Esophagus squamous epithelium (tissue), 5 donors: ENCODE results near the gene AIF1. TPM values are rescaled to one million over a fixed set of nuclear protein-coding genes. Genes with fewer than 3 reads are reported as not detected.

Experiments
- DNase-seq: peaks from one replicate; lab custom pipeline; 2025; lab: John Stamatoyannopoulos, UW
- H3K27ac ChIP-seq, 4 donors: fragments of 200-600 bp; sonication (generic); one replicate each; pipeline ENCODE4 v1.5.1; 2016 to 2019; ENCODE audit warnings: mild to moderate bottlenecking in 1 of 4
- H3K27me3 ChIP-seq, 4 donors: fragments of 200-600 bp; sonication (generic); 1 replicate in 3 of 4; 2 replicates in 1 of 4; pipeline versions ENCODE4 v1.5.1 to v1.6.0; 2017 to 2021; ENCODE audit warnings: antibody characterized with exemption in 1 of 4
- H3K36me3 ChIP-seq, 3 donors: fragments of 200-600 bp; sonication (generic); one replicate each; pipeline ENCODE4 v1.5.1; 2016 to 2019
- H3K4me1 ChIP-seq, 3 donors: fragments of 200-600 bp; sonication (generic); one replicate each; pipeline ENCODE4 v1.5.1; 2017 to 2019
- H3K4me3 ChIP-seq, 4 donors: fragments of 200-600 bp; sonication (generic); 1 replicate in 3 of 4; 2 replicates in 1 of 4; pipeline ENCODE4 v1.5.1; 2016 to 2019; ENCODE audit warnings: mild to moderate bottlenecking in 2 of 4, moderate library complexity in 1 of 4
- H3K9me3 ChIP-seq, 3 donors: fragments of 200-600 bp; sonication (generic); one replicate each; pipeline ENCODE4 v1.5.1; 2016 to 2019
- POLR2A ChIP-seq, 4 donors: fragments of 450-650 bp; IDR thresholded peaks; one replicate each; pipeline ENCODE4 v1.6.1; 2017; ENCODE audit warnings: antibody characterized with exemption in 4 of 4, mild to moderate bottlenecking in 4 of 4, moderate library complexity in 3 of 4
- WGBS, 2 donors: methylation state at CpG; one replicate each; pipeline ENCODE4 v1.1.5; 2018; 5-methylcytosine and 5-hydroxymethylcytosine counted together
- intact Hi-C: fragments of 100-400 bp; cut with DNase I; formaldehyde crosslinking; loops from one replicate; pipeline ENCODE4 v1.15.0; 2022
- total RNA-seq, 4 donors: library from RNA; depleted of rRNA; stranded (reverse); fragments of >200 nt; gene quantifications; one replicate each; pipeline ENCODE4 v1.1.0, GENCODE V29; 2016
- TF ChIP-seq, protein P1 (sequence below), 6 experiments: fragments of 450-650 bp in 4 of 6; fragments of 200-600 bp in 2 of 6; sonication (generic) in 2 of 6; IDR thresholded peaks; one replicate each; pipeline ENCODE4 v1.5.1; 2016 to 2019; ENCODE audit warnings: antibody characterized with exemption in 6 of 6, mild to moderate bottlenecking in 4 of 6, moderate library complexity in 4 of 6
- donor health status: DM: yes; HTN: yes; CAD: no.

AIF1 gene
- total RNA-seq, 4 donors from 2014 or later = 2.4 to 30.7 (median 15.1) TPM

DNA sequence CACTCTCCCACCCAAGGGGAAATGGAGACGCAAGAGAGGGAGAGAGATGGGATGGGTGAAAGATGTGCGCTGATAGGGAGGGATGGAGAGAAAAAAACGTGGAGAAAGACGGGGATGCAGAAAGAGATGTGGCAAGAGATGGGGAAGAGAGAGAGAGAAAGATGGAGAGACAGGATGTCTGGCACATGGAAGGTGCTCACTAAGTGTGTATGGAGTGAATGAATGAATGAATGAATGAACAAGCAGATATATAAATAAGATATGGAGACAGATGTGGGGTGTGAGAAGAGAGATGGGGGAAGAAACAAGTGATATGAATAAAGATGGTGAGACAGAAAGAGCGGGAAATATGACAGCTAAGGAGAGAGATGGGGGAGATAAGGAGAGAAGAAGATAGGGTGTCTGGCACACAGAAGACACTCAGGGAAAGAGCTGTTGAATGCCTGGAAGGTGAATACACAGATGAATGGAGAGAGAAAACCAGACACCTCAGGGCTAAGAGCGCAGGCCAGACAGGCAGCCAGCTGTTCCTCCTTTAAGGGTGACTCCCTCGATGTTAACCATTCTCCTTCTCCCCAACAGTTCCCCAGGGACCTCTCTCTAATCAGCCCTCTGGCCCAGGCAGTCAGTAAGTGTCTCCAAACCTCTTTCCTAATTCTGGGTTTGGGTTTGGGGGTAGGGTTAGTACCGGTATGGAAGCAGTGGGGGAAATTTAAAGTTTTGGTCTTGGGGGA lies 38.9 kb upstream of the AIF1 start:
- H3K27ac ChIP-seq = peak overlapping the region; percentile 1 to 75 (median 59)
- H3K4me1 ChIP-seq = peaks cover 4 to 20% (median 10%) of the 10 kb centered on the region in 3 donors
- H3K4me3 ChIP-seq = peak overlapping the region; percentile 10 to 57 (median 31)
- TF ChIP-seq, protein P1, sequence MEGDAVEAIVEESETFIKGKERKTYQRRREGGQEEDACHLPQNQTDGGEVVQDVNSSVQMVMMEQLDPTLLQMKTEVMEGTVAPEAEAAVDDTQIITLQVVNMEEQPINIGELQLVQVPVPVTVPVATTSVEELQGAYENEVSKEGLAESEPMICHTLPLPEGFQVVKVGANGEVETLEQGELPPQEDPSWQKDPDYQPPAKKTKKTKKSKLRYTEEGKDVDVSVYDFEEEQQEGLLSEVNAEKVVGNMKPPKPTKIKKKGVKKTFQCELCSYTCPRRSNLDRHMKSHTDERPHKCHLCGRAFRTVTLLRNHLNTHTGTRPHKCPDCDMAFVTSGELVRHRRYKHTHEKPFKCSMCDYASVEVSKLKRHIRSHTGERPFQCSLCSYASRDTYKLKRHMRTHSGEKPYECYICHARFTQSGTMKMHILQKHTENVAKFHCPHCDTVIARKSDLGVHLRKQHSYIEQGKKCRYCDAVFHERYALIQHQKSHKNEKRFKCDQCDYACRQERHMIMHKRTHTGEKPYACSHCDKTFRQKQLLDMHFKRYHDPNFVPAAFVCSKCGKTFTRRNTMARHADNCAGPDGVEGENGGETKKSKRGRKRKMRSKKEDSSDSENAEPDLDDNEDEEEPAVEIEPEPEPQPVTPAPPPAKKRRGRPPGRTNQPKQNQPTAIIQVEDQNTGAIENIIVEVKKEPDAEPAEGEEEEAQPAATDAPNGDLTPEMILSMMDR (IDR thresholded peaks at IDR 0.05) = no peak
- TF ChIP-seq POLR2A (IDR thresholded peaks at IDR 0.05) = no peak
- peaks cover 0 to 11% (median 0%) of the 10 kb centered on the region in 4 donors for H3K27me3 ChIP-seq
- H3K36me3 ChIP-seq = no peaks in the 10 kb centered on the region
- no peak for DNase-seq
- no peaks in the 10 kb centered on the region for H3K9me3 ChIP-seq
- WGBS, 2 donors = 58 to 72% methylated on average over 8 of the region's 8 CpGs
- intact Hi-C loops = no loop called here

- peak overlapping the region in 2 of 4 donors; percentile 37 to 57 for H3K4me3 ChIP-seq
- H3K4me1 ChIP-seq = peaks cover 10 to 29% (median 16%) of the 10 kb centered on the region in 3 donors
- peaks cover 0 to 12% (median 0%) of the 10 kb centered on the region in 4 donors for H3K27me3 ChIP-seq
- no peaks in the 10 kb centered on the region for H3K9me3 ChIP-seq
- intact Hi-C loops = no loop called here
- 65 to 72% methylated on average over 8 to 9 of the region's 19 CpGs for WGBS, 2 donors
- peak overlapping the region in 2 of 4 donors; percentile 39 to 75 for H3K27ac ChIP-seq
- DNase-seq = no peak
- TF ChIP-seq, protein P1 (IDR thresholded peaks at IDR 0.05) = no peak
- TF ChIP-seq POLR2A (IDR thresholded peaks at IDR 0.05) = no peak
- no peaks in the 10 kb centered on the region for H3K36me3 ChIP-seq
These were observed 38.0 kb upstream of the AIF1 start for GRCh38 chr6:31576897-31577578.

DNA sequence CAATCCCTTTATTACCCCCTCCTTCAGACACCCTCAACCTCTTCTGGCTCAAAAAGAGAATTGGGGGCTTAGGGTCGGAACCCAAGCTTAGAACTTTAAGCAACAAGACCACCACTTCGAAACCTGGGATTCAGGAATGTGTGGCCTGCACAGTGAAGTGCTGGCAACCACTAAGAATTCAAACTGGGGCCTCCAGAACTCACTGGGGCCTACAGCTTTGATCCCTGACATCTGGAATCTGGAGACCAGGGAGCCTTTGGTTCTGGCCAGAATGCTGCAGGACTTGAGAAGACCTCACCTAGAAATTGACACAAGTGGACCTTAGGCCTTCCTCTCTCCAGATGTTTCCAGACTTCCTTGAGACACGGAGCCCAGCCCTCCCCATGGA lies 37.5 kb upstream of the AIF1 start:
- intact Hi-C loops = no loop called here
- Histone ChIP-seq H3K27me3 (peaks cover 0 to 15% (median 0%) of the 10 kb centered on the region in 4 donors), H3K4me1 (peaks cover 15 to 34% (median 16%) of the 10 kb centered on the region in 3 donors), H3K27ac (no peak overlapping the region), H3K4me3 (peak overlapping the region in 2 of 4 donors; percentile 37 to 38), H3K9me3 (no peaks in the 10 kb centered on the region), H3K36me3 (no peaks in the 10 kb centered on the region)
- TF ChIP-seq, protein P1 (IDR thresholded peaks at IDR 0.05) = no peak
- DNase-seq = no peak
- 68 to 94% methylated on average over 2 to 3 of the region's 3 CpGs for WGBS, 2 donors

- DNase-seq = no peak
- no peak for TF ChIP-seq POLR2A (IDR thresholded peaks at IDR 0.05)
- TF ChIP-seq, protein P1 (IDR thresholded peaks at IDR 0.05) = no peak
- no peaks in the 10 kb centered on the region for H3K9me3 ChIP-seq
- no peak overlapping the region for H3K4me3 ChIP-seq
- H3K27me3 ChIP-seq = peaks cover 0 to 15% (median 0%) of the 10 kb centered on the region in 4 donors
- peaks cover 16 to 37% (median 18%) of the 10 kb centered on the region in 3 donors for H3K4me1 ChIP-seq
- intact Hi-C loops = no loop called here
- H3K27ac ChIP-seq = no peak overlapping the region
- H3K36me3 ChIP-seq = no peaks in the 10 kb centered on the region
- WGBS, 2 donors = 53 to 67% methylated on average over 11 of the region's 12 CpGs
These were observed 36.6 kb upstream of the AIF1 start for GRCh38 chr6:31578184-31579118.
